SU-DHL-6 (cell line): ENCODE measurements around the gene CASS4.

ENCODE experiments used
- H2AFZ ChIP-seq: fragments of 200-600 bp; sonication (generic); 2 replicates; pipeline ENCODE4 v1.6.1; 2014; ENCODE audit warnings: low read depth, mild to moderate bottlenecking, moderate library complexity, mixed read lengths, antibody characterized with exemption, low read length; ENCODE audit not compliant: severe bottlenecking
- H3F3A ChIP-seq: fragments of 200-600 bp; shearing (Covaris generic); 2 replicates; pipeline ENCODE4 v1.6.0; 2016; ENCODE audit warnings: antibody characterized with exemption, mild to moderate bottlenecking; ENCODE audit not compliant: insufficient read depth
- H3K27ac ChIP-seq: fragments of 200-600 bp; sonication (generic); 2 replicates; pipeline ENCODE4 v1.5.1; 2016; ENCODE audit warnings: low read depth, mild to moderate bottlenecking, low read length, moderate library complexity, mixed read lengths
- H3K27me3 ChIP-seq: fragments of 200-600 bp; sonication (generic), shearing (Covaris generic); 2 replicates; pipeline ENCODE4 v1.6.0; 2014; ENCODE audit warnings: mild to moderate bottlenecking, low read length
- H3K36me3 ChIP-seq: fragments of 200-600 bp; sonication (generic); 2 replicates; pipeline ENCODE4 v1.6.1; 2014; ENCODE audit warnings: mild to moderate bottlenecking, low read length, mixed read lengths
- H3K4me2 ChIP-seq: fragments of 300-600, 200-600 bp; shearing (Covaris generic), sonication (generic); 2 replicates; pipeline ENCODE4 v1.6.0; 2014; ENCODE audit warnings: low read length, low read depth, mild to moderate bottlenecking; ENCODE audit not compliant: poor library complexity, severe bottlenecking
- H3K4me3 ChIP-seq: fragments of 200-600 bp; sonication (generic); 2 replicates; pipeline ENCODE4 v1.5.1; 2014; ENCODE audit warnings: antibody characterized with exemption, low read length, mild to moderate bottlenecking, mixed read lengths; ENCODE audit not compliant: insufficient read depth, poor library complexity, severe bottlenecking
- H3K79me2 ChIP-seq: fragments of 200-600 bp; sonication (generic); 2 replicates; pipeline ENCODE4 v1.6.1; 2014; ENCODE audit warnings: mild to moderate bottlenecking, low read length, moderate library complexity; ENCODE audit not compliant: insufficient read depth
- H3K9ac ChIP-seq: fragments of 200-600 bp; sonication (generic); 2 replicates; pipeline ENCODE4 v1.7.0; 2014; ENCODE audit warnings: mild to moderate bottlenecking, low read length
- H3K9me2 ChIP-seq: fragments of 200-600 bp; sonication (generic); replicated peaks from 2 replicates; pipeline ENCODE4 v1.6.1; 2014; ENCODE audit warnings: low read length; ENCODE audit not compliant: insufficient read depth
- H3K9me3 ChIP-seq: fragments of 200-600 bp; sonication (generic); 2 replicates; pipeline ENCODE4 v1.6.1; 2014; ENCODE audit warnings: low read length, mixed read lengths; ENCODE audit not compliant: insufficient read depth
- H4K20me1 ChIP-seq: fragments of 200-600 bp; sonication (generic); 2 replicates; pipeline ENCODE4 v1.6.1; 2014; ENCODE audit warnings: low read depth, mild to moderate bottlenecking, antibody characterized with exemption, low read length, moderate library complexity, mixed read lengths
- CTCF ChIP-seq: fragments of 200-600 bp; sonication (generic); IDR thresholded peaks from one replicate; pipeline ENCODE4 v1.5.1; 2017; ENCODE audit warnings: antibody characterized with exemption, mild to moderate bottlenecking, low read length, moderate library complexity; ENCODE audit not compliant: insufficient read depth, poor library complexity, severe bottlenecking
- EZH2phosphoT487 ChIP-seq: fragments of 200-600 bp; sonication (generic), shearing (Covaris generic); conservative IDR thresholded peaks from 2 replicates; pipeline ENCODE4 v1.6.1; 2018; ENCODE audit warnings: mild to moderate bottlenecking, antibody characterized with exemption, low read length, moderate library complexity, mixed read lengths

The CASS4 gene

GRCh38 chr20:56393653-56394052 is 18.4 kb upstream of the CASS4 start:
- peak overlapping the region; percentile 98 for H3K4me2 ChIP-seq
- no peak overlapping the region for H2AFZ ChIP-seq
- H3K9me2 ChIP-seq, result no peaks in the 10 kb centered on the region
- H3K9me3 ChIP-seq, result no peaks in the 10 kb centered on the region
- peak overlapping the region; percentile 93 for H3K9ac ChIP-seq
- peaks cover 63% of the 10 kb centered on the region for H3K79me2 ChIP-seq
- peak overlapping the region; percentile 86 for H3K27ac ChIP-seq
- H3F3A ChIP-seq, result no peaks in the 10 kb centered on the region
- H3K36me3 ChIP-seq, result peaks cover 27% of the 10 kb centered on the region
- H4K20me1 ChIP-seq, result no peaks in the 10 kb centered on the region
- TF ChIP-seq EZH2phosphoT487 (no peak), CTCF (no peak)
- peak overlapping the region; percentile 99 for H3K4me3 ChIP-seq
- H3K27me3 ChIP-seq, result no peaks in the 10 kb centered on the region

- Histone ChIP-seq H2AFZ (no peak overlapping the region), H3K4me3 (no peak overlapping the region), H4K20me1 (peaks cover 12% of the 10 kb centered on the region; the same call in 1 of the 2 replicates), H3K27ac (no peak overlapping the region), H3K79me2 (peaks cover 49% of the 10 kb centered on the region), H3K9me2 (no peaks in the 10 kb centered on the region), H3K9me3 (no peaks in the 10 kb centered on the region), H3K4me2 (no peak overlapping the region), H3K9ac (no peak overlapping the region), H3K27me3 (no peaks in the 10 kb centered on the region), H3K36me3 (peaks cover 37% of the 10 kb centered on the region), H3F3A (no peaks in the 10 kb centered on the region)
- TF ChIP-seq EZH2phosphoT487 (no peak), CTCF (no peak)
Observed at GRCh38 chr20:56395166-56395565, 16.9 kb upstream of the CASS4 start.

GRCh38 chr20:56400001-56400640 is 11.9 kb upstream of the CASS4 start:
- Histone ChIP-seq H3K79me2 (peaks cover 26% of the 10 kb centered on the region), H3K36me3 (peaks cover 66% of the 10 kb centered on the region), H3K4me2 (no peak overlapping the region), H4K20me1 (peaks cover 12% of the 10 kb centered on the region; the same call in 1 of the 2 replicates), H3F3A (no peaks in the 10 kb centered on the region), H3K9me3 (no peaks in the 10 kb centered on the region), H2AFZ (no peak overlapping the region), H3K9me2 (no peaks in the 10 kb centered on the region), H3K27me3 (no peaks in the 10 kb centered on the region), H3K27ac (no peak overlapping the region), H3K4me3 (no peak overlapping the region), H3K9ac (no peak overlapping the region)
- no peak for TF ChIP-seq EZH2phosphoT487
- TF ChIP-seq CTCF, result peak; percentile 65
